Activated CD4-positive, alpha-beta T cell treated with anti-CD3 and anti-CD28 coated beads, Interleukin-2, amount 10 ng/mL, durations not matched to agents 7 days and 5 days (primary cell): ENCODE data around the gene PIP5K1A. TPM values are rescaled to one million over a fixed set of nuclear protein-coding genes. Genes with fewer than 3 reads are reported as not detected.
"Not testable (repeated sequence)": the region's sequence is repeated elsewhere in the genome, so short reads cannot be mapped to it uniquely, and the experiment has no call there.

ENCODE experiments used
- CTCF ChIA-PET: fragments of 350-600 bp; sonication (Branson Sonifier 250); formaldehyde crosslinking; loops from one replicate; lab custom pipeline; 2021; ENCODE audit warnings: antibody characterized with exemption; lab: Charles Lee
- POLR2A ChIA-PET: fragments of 350-600 bp; sonication (Branson Sonifier 250); formaldehyde crosslinking; loops from one replicate; lab custom pipeline; 2021; ENCODE audit warnings: antibody characterized with exemption; lab: Charles Lee
- DNase-seq: peaks from one replicate; pipeline ENCODE4 v3.0.0-alpha.2; 2020
- H3K27ac Mint-ChIP-seq: one replicate; pipeline ENCODE4 v1.8.0; 2021; ENCODE audit warnings: mild to moderate bottlenecking, moderate library complexity, mixed read lengths
- H3K27me3 Mint-ChIP-seq: one replicate; pipeline ENCODE4 v1.8.0; 2021; ENCODE audit warnings: mixed read lengths
- H3K36me3 Mint-ChIP-seq: one replicate; pipeline ENCODE4 v1.8.0; 2021; ENCODE audit warnings: low read depth, mixed read lengths
- H3K4me1 Mint-ChIP-seq: one replicate; pipeline ENCODE4 v1.8.0; 2021; ENCODE audit warnings: mixed read lengths
- H3K4me3 Mint-ChIP-seq: one replicate; pipeline ENCODE4 v1.8.0; 2021; ENCODE audit warnings: mild to moderate bottlenecking, moderate library complexity, mixed read lengths
- H3K9me3 Mint-ChIP-seq: one replicate; pipeline ENCODE4 v1.8.0; 2021; ENCODE audit warnings: mixed read lengths
- total RNA-seq, 2 experiments: library from RNA; stranded (reverse); gene quantifications; one replicate each; pipeline ENCODE4 v1.2.3, GENCODE V29; 2021

The PIP5K1A gene
- total RNA-seq, 2 experiments from 2014 or later = 61.6 to 63.4 TPM

DNA sequence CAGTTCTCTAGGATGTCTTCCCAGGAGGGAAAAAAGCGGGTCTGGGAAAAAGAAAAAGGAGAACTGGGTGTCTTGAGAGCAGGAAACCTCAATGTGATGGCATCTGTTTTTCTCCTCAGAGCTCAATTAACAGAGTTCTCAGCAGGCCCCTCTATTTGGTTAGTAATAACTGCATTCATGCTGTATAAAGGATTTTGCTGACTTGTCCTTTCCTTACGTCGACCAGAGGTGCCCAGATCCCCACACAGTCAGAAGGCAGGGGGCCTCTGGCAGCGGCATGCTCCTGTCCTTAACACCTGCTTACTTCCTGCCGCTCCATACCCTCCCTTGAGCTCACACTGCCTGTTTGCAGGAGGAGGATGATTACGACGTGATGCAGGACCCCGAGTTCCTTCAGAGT, 68.5 kb downstream of the PIP5K1A start:
- POLR2A ChIA-PET = no interaction called here
- DNase-seq = no peak
- no peak overlapping the region for H3K27ac Mint-ChIP-seq
- H3K36me3 Mint-ChIP-seq = peaks cover 43% of the 10 kb centered on the region
- no peaks in the 10 kb centered on the region for H3K27me3 Mint-ChIP-seq
- CTCF ChIA-PET = interaction anchor here (1.1 to 1.3 kb wide), 2 partner anchors 10 to 15 kb away, joined by 4 read pairs; partner anchors contain the start of gene ZNF687
- no peak overlapping the region for H3K4me3 Mint-ChIP-seq
- no peaks in the 10 kb centered on the region for H3K9me3 Mint-ChIP-seq
- no peaks in the 10 kb centered on the region for H3K4me1 Mint-ChIP-seq

GRCh38 chr1:151267760-151268159, 69.4 kb downstream of the PIP5K1A start:
- Mint-ChIP-seq H3K9me3 (no peaks in the 10 kb centered on the region), H3K27me3 (no peaks in the 10 kb centered on the region), H3K27ac (peak overlapping the region; percentile 74), H3K36me3 (peaks cover 42% of the 10 kb centered on the region), H3K4me1 (no peaks in the 10 kb centered on the region), H3K4me3 (no peak overlapping the region)
- CTCF ChIA-PET = interaction anchor here (1.1 kb wide), 2 partner anchors 9 to 196 kb away, joined by 3 to 4 read pairs; no protein-coding TSS in a partner anchor
- POLR2A ChIA-PET = no interaction called here
- DNase-seq = no peak

- Mint-ChIP-seq H3K4me3 (no peak overlapping the region), H3K9me3 (no peaks in the 10 kb centered on the region), H3K27ac (no peak overlapping the region), H3K4me1 (peaks cover 6% of the 10 kb centered on the region), H3K27me3 (no peaks in the 10 kb centered on the region), H3K36me3 (peaks cover 10% of the 10 kb centered on the region)
- CTCF ChIA-PET = interaction anchor here (0.6 kb wide), 1 partner anchor 48 kb away, joined by 6 read pairs; no protein-coding TSS in a partner anchor
- no peak for DNase-seq
- POLR2A ChIA-PET = no interaction called here
Observed at GRCh38 chr1:151273924-151274466, 75.6 kb downstream of the PIP5K1A start.

GRCh38 chr1:151275341-151275740, 77.0 kb downstream of the PIP5K1A start:
- H3K27ac Mint-ChIP-seq = peak overlapping the region; percentile 21
- POLR2A ChIA-PET, H3K9me3 Mint-ChIP-seq, H3K4me1 Mint-ChIP-seq, DNase-seq, CTCF ChIA-PET, H3K4me3 Mint-ChIP-seq, H3K36me3 Mint-ChIP-seq, H3K27me3 Mint-ChIP-seq: not testable (repeated sequence)

GRCh38 chr1:151277249-151277648, 78.9 kb downstream of the PIP5K1A start:
- Mint-ChIP-seq H3K4me1 (peaks cover 9% of the 10 kb centered on the region), H3K27ac (no peak overlapping the region), H3K4me3 (no peak overlapping the region), H3K36me3 (peaks cover 2% of the 10 kb centered on the region), H3K9me3 (no peaks in the 10 kb centered on the region), H3K27me3 (no peaks in the 10 kb centered on the region)
- CTCF ChIA-PET = interaction anchor here (0.9 to 1.5 kb wide), 4 partner anchors 10 to 100 kb away, joined by 3 to 4 read pairs (median 3); partner anchors contain the start of gene PSMD4
- DNase-seq = no peak
- POLR2A ChIA-PET = no interaction called here

DNA sequence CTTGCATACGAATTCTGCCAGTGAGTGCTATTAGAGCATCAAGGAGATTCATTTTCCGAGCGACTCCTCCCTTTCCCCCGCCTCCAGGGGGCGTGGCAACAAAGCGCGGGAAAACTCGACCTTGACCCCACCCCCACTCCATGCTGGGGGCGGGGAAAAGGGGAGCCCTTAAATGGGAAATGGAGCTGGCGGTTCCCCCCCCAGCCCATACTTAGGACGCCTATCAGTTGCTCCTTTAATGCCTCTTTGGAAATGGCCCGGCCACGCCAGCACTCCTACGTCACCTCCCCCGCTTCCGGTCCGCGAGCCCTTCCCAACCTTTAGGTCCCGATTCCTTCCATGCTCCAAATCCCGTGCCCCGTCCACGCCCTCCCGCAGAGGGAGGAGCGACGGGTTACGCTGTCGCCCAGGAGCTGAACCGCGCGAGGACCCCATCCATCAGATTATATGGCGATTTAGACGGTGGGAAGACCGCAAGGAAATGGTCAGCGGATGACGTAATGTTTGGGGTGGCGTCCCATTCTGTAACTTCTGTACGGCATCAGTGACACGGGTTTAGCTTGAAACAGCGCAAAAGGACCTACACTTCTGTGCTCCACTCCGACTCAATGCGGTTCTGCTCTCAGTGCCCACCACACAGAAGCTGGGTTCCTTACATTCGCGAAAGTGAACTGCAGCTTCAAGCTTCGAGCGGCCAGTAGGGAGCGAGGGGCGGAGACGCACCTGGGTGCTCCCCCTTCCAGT, 83.0 kb downstream of the PIP5K1A start:
- ChIA-PET POLR2A (interaction anchor here (0.6 to 1.6 kb wide), 4 partner anchors 30 to 92 kb away, joined by 3 to 6 read pairs (median 4); partner anchors contain the start of genes PI4KB and VPS72), CTCF (interaction anchor here (0.5 to 2.0 kb wide), 19 partner anchors 11 to 385 kb away, joined by 3 to 10 read pairs (median 3); partner anchors contain the start of gene PSMB4)
- Mint-ChIP-seq H3K4me1 (peaks cover 26% of the 10 kb centered on the region), H3K27me3 (no peaks in the 10 kb centered on the region), H3K36me3 (peaks cover 8% of the 10 kb centered on the region), H3K4me3 (peak overlapping the region; percentile 99), H3K27ac (peak overlapping the region; percentile 99), H3K9me3 (no peaks in the 10 kb centered on the region)
- peak; percentile 96 for DNase-seq

- H3K36me3 Mint-ChIP-seq = peaks cover 14% of the 10 kb centered on the region
Observed at GRCh38 chr1:151281969-151282882, 83.9 kb downstream of the PIP5K1A start, which contains the start of gene ZNF687. Gene ZNF687, plus strand, starts transcription at chr1:151282299. Its CDS starts 3,993 bp downstream, at chr1:151286292.

GRCh38 chr1:151282883-151283725, 84.8 kb downstream of the PIP5K1A start:
- POLR2A ChIA-PET = no interaction called here
- DNase-seq = peak; percentile 35
- peaks cover 20% of the 10 kb centered on the region for H3K4me1 Mint-ChIP-seq
- H3K27ac Mint-ChIP-seq = peak overlapping the region; percentile 88
- H3K27me3 Mint-ChIP-seq = no peaks in the 10 kb centered on the region
- H3K4me3 Mint-ChIP-seq = peak overlapping the region; percentile 99
- no peaks in the 10 kb centered on the region for H3K9me3 Mint-ChIP-seq
- CTCF ChIA-PET = interaction anchor here (0.9 to 2.2 kb wide), 4 partner anchors 18 to 58 kb away, joined by 3 to 12 read pairs (median 3); no protein-coding TSS in a partner anchor
- H3K36me3 Mint-ChIP-seq = peaks cover 16% of the 10 kb centered on the region

More at GRCh38 chr1:151281969-151282882, 83.9 kb downstream of the PIP5K1A start, which contains the start of gene ZNF687:
- H3K27ac Mint-ChIP-seq = peak within 1 kb of the TSS; percentile 99
- peaks cover 24% of the 10 kb centered on the region for H3K4me1 Mint-ChIP-seq
- peak within 1 kb of the TSS; percentile 99 for H3K4me3 Mint-ChIP-seq
- CTCF ChIA-PET = interaction anchor here (0.5 to 2.2 kb wide), 17 partner anchors 10 to 384 kb away, joined by 3 to 12 read pairs (median 3); no protein-coding TSS in a partner anchor
- no peaks in the 10 kb centered on the region for H3K27me3 Mint-ChIP-seq
- POLR2A ChIA-PET = interaction anchor here (0.6 to 1.6 kb wide), 4 partner anchors 29 to 93 kb away, joined by 3 to 6 read pairs (median 4); partner anchors contain the start of genes PI4KB and VPS72
- DNase-seq = peak; percentile 99
- no peaks in the 10 kb centered on the region for H3K9me3 Mint-ChIP-seq

- Mint-ChIP-seq H3K36me3 (peaks cover 23% of the 10 kb centered on the region), H3K27me3 (no peaks in the 10 kb centered on the region), H3K4me1 (peaks cover 27% of the 10 kb centered on the region), H3K4me3 (peak overlapping the region; percentile 99), H3K27ac (no peak overlapping the region), H3K9me3 (no peaks in the 10 kb centered on the region)
- DNase-seq = no peak
- ChIA-PET POLR2A (no interaction called here), CTCF (interaction anchor here (2.2 kb wide), 1 partner anchor 17 kb away, joined by 12 read pairs; no protein-coding TSS in a partner anchor)
Observed at GRCh38 chr1:151284013-151284577, 85.7 kb downstream of the PIP5K1A start.

DNA sequence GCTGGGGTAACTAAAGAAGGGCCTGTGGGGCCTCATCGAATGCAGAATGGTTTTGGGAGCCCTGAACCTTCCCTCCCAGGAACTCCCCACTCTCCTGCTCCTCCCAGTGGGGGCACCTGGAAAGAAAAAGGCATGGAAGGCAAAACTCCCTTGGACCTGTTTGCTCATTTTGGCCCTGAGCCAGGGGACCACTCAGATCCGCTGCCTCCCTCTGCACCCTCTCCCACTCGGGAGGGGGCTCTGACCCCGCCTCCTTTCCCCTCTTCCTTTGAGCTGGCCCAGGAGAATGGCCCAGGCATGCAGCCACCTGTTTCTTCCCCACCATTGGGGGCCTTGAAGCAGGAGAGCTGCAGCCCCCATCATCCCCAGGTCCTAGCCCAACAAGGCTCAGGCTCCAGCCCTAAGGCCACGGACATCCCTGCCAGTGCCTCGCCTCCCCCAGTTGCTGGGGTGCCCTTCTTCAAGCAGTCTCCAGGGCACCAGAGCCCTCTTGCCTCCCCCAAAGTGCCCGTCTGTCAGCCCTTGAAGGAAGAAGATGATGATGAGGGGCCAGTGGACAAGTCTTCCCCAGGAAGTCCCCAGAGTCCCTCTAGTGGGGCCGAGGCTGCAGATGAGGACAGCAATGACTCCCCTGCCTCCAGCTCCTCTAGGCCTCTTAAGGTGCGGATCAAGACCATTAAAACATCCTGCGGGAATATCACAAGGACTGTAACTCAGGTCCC, 88.4 kb downstream of the PIP5K1A start:
- CTCF ChIA-PET = interaction anchor here (1.6 to 1.8 kb wide), 2 partner anchors 15 to 54 kb away, joined by 4 to 9 read pairs; no protein-coding TSS in a partner anchor
- peaks cover 34% of the 10 kb centered on the region for H3K36me3 Mint-ChIP-seq
- no peaks in the 10 kb centered on the region for H3K9me3 Mint-ChIP-seq
- POLR2A ChIA-PET = no interaction called here
- H3K27me3 Mint-ChIP-seq = no peaks in the 10 kb centered on the region
- DNase-seq = no peak
- peak overlapping the region; percentile 25 for H3K27ac Mint-ChIP-seq
- H3K4me3 Mint-ChIP-seq = no peak overlapping the region
- peaks cover 23% of the 10 kb centered on the region for H3K4me1 Mint-ChIP-seq
